ENCODE results near the gene RHOBTB3.

Gene RHOBTB3

GRCh38 chr5:95731571-95732554, 727 bp downstream of the RHOBTB3 start:
- no peak for DNase-seq (ENCODE audit: low read depth)

GRCh38 chr5:95733107-95733665, 2.0 kb downstream of the RHOBTB3 start:
- DNase-seq (ENCODE audit: low read depth) = no peak

GRCh38 chr5:95734187-95734586, 3.1 kb downstream of the RHOBTB3 start:
- DNase-seq (ENCODE audit: low read depth) = no peak

- DNase-seq (ENCODE audit: low read depth) = no peak
Observed at GRCh38 chr5:95734906-95735305, 3.8 kb downstream of the RHOBTB3 start.

- no peak for DNase-seq (ENCODE audit: low read depth)
Observed at GRCh38 chr5:95735406-95735805, 4.3 kb downstream of the RHOBTB3 start.

GRCh38 chr5:95738072-95738471, 6.9 kb downstream of the RHOBTB3 start:
- DNase-seq (ENCODE audit: low read depth) = no peak

- DNase-seq (ENCODE audit: low read depth) = no peak
Observed at GRCh38 chr5:95738834-95739233, 7.7 kb downstream of the RHOBTB3 start.

- no peak for DNase-seq (ENCODE audit: low read depth)
Observed at GRCh38 chr5:95739857-95740256, 8.7 kb downstream of the RHOBTB3 start.

GRCh38 chr5:95741458-95741857, 10.3 kb downstream of the RHOBTB3 start:
- no peak for DNase-seq (ENCODE audit: low read depth)

- no peak for DNase-seq (ENCODE audit: low read depth)
Observed at GRCh38 chr5:95743232-95743631, 12.1 kb downstream of the RHOBTB3 start.

GRCh38 chr5:95743877-95744276, 12.7 kb downstream of the RHOBTB3 start:
- no peak for DNase-seq (ENCODE audit: low read depth)

GRCh38 chr5:95746194-95746593, 15.1 kb downstream of the RHOBTB3 start:
- no peak for DNase-seq (ENCODE audit: low read depth)

- DNase-seq (ENCODE audit: low read depth) = no peak
Observed at GRCh38 chr5:95746722-95747679, 15.9 kb downstream of the RHOBTB3 start.

GRCh38 chr5:95748133-95748532, 17.0 kb downstream of the RHOBTB3 start:
- DNase-seq (ENCODE audit: low read depth) = no peak

- DNase-seq (ENCODE audit: low read depth) = no peak
Observed at GRCh38 chr5:95754545-95754944, 23.4 kb downstream of the RHOBTB3 start.

- no peak for DNase-seq (ENCODE audit: low read depth)
Observed at GRCh38 chr5:95759005-95759404, 27.9 kb downstream of the RHOBTB3 start.

GRCh38 chr5:95759634-95760033, 28.5 kb downstream of the RHOBTB3 start:
- DNase-seq (ENCODE audit: low read depth) = peak; percentile 65

- peak; percentile 97 for DNase-seq (ENCODE audit: low read depth)
Observed at GRCh38 chr5:95760273-95761191, 29.4 kb downstream of the RHOBTB3 start.

GRCh38 chr5:95761771-95762651, 30.9 kb downstream of the RHOBTB3 start:
- DNase-seq (ENCODE audit: low read depth) = peak; percentile 81

GRCh38 chr5:95762652-95763041, 31.5 kb downstream of the RHOBTB3 start:
- DNase-seq (ENCODE audit: low read depth) = no peak
